DMS114 treated with DMSO at 0.1 percent for 48 hours (cell line): ENCODE results near the gene TMBIM6.

Experiments used
- DNase-seq: peaks from one replicate; lab custom pipeline; 2025; ENCODE audit not compliant: unreplicated experiment; lab: John Stamatoyannopoulos, UW

Gene TMBIM6

DNA sequence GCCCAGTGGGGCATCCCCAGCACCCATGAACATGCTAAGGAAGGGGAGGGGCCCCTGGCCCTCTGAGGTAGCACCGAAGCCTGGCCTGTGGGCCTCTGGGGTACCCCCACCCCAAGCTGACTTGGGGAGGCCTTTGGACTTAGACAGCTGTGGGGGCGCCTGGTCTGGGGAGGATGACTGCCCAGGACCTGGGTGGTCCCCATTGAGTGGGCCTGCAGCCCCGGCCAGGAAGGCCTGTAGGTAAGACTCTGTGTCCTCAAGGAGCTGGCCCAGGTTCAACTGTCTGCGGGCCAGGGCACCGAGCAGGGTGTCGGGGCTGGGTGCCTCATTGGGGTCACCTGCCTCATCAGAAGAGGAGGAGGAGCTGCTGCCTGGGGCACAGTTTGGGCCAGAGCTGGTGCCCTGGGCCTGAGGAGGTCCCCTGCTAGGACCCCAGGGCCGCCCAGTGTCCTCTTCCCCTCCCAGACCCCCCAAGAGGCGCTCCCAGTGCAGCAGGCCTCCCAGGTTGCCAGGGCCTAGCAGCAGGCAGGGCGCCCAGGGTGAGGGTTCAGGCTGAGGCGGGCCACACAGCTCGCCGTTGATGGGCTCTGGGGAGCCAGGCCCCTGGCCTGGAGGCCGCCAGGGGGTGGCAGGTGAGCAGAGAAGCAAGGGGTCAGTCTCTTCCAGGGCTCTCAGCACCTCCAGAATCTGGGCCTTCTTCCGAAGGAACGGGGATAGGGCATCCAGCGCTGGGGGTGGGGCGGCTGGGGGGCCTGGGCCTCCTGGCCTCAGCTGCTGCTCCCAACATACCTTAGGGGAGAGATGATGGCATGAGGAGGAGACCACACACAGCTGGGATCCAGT is 55.5 kb downstream of the TMBIM6 start:
- DNase-seq = no peak

DNA sequence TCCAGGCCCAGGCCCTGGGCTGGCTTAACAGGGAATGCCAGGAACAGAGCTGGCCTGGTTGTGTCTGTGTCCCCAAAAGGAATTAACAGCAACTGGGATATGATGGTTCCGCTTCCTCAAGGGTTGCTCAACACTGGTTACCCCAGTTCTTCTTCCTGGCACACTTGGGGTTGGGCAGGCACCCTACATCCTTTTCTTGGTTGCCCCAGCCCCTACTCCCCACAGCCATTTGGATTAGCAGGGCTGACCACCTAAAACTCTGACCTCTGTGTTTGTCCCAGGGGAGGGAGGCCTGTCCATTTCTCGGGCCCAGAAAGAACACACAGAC is 56.1 kb downstream of the TMBIM6 start:
- no peak for DNase-seq

- no peak for DNase-seq
Observed at GRCh38 chr12:49798248-49798647, 56.9 kb downstream of the TMBIM6 start.

DNA sequence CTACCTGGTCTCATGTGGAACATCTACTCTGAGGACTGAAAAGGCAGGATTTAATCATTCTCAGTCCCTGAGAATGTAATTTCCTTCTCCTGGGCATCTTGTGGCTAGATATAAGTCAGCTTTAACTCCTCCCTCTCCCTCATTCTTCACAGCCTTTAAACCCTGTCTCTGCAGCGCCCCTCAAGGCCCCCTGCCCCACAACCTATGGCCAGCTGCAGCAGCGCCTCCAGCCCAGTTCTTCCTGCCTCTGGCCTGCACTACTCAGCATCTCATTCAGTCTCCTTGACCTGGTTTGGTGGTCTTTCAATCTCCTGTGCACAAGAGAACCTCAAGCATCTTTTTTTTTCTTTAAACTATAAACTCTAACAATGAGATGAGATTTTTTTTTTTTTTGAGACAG is 57.6 kb downstream of the TMBIM6 start:
- DNase-seq = no peak

GRCh38 chr12:49800421-49801140 is 59.2 kb downstream of the TMBIM6 start:
- no peak for DNase-seq

- no peak for DNase-seq
Observed at GRCh38 chr12:49801141-49802063, 60.0 kb downstream of the TMBIM6 start.

GRCh38 chr12:49803693-49804450 is 62.5 kb downstream of the TMBIM6 start:
- no peak for DNase-seq

DNA sequence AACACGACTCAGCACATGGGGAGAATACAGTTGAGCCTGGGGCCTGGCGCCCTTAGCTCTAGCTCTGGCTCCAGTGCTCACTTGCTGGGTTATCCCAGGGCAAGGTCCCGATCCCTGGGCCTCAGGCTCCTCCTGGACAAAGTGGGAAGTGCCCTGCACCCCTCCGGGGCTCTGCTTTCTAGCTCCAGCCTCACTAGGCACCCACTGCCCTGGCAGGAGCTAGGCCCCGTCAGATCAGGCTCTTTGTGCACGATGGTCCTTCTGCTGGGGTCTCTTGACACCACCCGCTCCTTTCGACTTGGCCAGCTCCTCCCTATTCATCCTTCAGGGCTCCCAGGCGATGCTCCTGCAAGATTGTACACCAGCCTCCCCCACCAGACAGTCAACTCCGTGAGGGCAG is 63.5 kb downstream of the TMBIM6 start:
- no peak for DNase-seq

- no peak for DNase-seq
Observed at GRCh38 chr12:49805409-49805808, 64.1 kb downstream of the TMBIM6 start.

- DNase-seq = no peak
Observed at GRCh38 chr12:49806321-49806813, 65.0 kb downstream of the TMBIM6 start.

DNA sequence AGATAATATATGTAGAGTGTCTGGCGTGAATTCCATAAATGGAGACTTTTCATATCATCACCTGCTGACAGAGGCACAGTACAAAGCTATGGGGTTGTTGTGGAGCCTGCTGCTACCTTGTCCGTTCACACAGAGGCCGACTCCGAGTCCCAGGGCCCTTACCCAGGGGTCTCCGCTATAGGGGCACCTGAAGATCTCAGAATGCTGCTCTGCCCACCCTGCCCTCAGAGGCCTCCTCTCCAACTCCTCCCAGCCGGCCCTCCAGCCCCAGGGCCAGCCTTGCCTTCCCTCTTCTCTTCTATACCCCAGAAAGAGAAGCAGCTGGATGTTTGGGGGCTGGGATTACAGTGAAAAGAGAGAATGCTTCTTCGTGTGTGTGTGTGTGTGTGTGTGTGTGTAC is 65.5 kb downstream of the TMBIM6 start:
- no peak for DNase-seq

DNA sequence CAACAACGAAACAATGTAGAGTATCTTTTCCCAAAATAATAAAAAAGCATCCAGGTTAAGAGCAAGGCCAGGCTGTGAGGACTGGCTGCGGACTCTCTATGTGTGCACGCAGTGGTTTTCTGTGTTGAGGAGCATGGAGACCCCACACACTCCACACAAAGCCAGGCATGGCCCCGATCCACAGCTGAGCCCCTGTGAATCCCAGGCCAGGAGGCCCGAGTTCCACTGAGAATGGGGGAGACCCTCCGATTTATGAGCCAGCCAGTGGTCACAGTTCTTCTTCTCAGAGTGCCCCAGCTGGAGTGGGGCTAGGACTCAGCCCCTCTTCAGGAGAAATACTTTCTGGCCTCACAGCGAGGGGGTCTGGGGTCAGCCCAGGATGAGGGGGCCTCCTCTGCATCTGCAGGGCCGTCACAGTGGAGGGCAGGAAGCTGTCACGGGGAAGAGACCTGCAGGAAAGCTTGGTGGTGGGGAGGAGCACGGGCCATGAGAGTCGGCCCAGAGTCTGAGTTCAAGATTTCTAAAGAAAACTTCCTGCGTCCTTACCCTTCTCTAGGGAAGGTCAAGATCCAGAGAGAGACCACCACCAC is 66.7 kb downstream of the TMBIM6 start:
- DNase-seq = no peak

- DNase-seq = no peak
Observed at GRCh38 chr12:49808686-49809380, 67.5 kb downstream of the TMBIM6 start.

DNA sequence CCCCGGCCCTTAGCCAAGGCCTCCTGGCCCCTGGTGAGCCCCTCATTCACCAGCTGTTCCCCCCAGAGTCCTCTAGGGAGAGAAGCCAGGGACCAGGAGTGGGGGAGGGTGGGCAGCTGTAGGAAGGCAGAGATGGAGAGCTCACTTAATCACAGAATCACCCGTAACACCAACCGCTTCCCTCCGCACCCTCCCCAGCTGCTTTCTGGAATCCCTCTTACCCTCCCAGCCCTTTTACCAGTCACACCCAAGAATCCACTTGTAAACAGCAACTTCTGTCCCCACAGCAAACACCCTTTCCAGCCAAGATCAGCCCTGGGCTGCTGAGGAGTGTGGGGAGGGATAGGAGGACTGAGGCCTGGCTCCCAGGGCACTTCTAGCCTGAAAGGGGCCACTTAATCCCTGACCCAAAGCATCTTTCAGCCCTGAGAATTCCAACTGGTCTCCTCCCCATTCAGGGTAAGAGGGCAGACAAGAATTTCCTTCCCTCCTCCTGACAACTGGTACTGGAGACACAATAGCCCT is 68.1 kb downstream of the TMBIM6 start:
- no peak for DNase-seq

DNA sequence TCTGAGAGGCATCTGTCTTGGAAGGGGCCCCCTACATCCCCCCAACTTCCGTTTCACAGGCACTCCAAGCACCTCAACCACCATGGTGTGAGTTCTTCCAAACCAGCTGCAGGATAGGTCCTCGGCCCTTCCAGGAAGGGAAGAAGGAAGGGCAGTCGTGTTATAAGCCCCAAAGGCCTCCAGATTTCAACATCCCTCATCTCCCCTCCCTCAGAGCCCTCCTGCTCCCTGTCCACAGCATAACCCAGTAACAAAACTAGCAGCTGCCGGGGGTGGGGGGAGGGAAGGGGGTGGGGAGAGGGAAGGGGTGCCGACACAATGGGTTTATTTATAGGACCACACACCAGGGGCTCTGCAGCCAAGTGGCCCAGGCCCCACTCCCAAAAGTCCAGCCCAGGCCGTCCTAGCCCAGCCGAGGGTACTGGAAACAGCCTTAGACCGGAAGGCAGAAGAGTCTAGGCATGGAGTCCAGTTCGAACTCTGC is 68.6 kb downstream of the TMBIM6 start:
- no peak for DNase-seq

- no peak for DNase-seq
Observed at GRCh38 chr12:49811136-49811535, 69.8 kb downstream of the TMBIM6 start.

GRCh38 chr12:49811961-49812401 is 70.6 kb downstream of the TMBIM6 start:
- no peak for DNase-seq

- DNase-seq = no peak
Observed at GRCh38 chr12:49813131-49813530, 71.8 kb downstream of the TMBIM6 start.
